ENCODE results near the gene METTL24.
A peak's percentile ranks its signal among the peaks of the same experiment; 100 is the strongest.
"Not testable (repeated sequence)": the region's sequence is repeated elsewhere in the genome, so short reads cannot be mapped to it uniquely, and the experiment has no call there.

Gene METTL24

DNA sequence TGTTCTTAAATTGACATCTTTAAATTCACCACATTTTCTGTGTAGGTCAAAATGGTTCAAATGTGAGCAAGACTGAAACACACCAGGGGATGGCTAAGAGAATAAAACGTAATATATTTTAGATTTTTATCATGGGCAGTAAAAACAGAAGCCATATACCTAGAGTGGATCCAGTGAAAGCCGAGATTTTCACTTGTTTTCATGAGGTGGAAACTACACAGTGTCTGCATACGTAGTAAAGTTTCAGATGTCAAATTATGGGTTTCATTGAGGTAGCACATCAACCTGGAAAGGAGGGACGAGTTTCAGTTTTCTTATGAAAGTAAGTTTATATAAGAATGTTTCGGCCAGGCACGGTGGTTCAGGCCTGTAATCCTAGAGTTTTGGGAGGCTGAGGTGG is 25.9 kb downstream of the METTL24 start:
- no peak for DNase-seq

DNA sequence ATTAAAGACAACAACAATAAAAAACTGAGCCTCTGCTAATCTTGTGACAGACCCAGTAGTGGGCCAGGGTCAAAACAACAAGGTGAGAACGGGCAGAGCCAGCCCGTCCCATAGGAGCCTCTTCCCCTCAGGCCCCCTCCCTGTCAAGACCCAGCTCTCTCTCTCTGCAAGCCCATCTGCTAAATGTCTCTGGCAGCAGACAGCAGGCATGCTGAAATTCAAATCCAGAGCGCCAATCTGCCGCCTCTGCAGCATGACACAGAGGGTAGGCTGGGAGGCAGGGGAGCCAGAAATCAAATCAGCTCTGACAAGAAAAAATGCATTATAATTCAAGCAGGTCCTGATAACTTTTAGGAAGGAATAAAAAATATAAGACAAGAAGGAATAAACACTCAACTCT is 26.3 kb downstream of the METTL24 start:
- DNase-seq, result no peak

DNA sequence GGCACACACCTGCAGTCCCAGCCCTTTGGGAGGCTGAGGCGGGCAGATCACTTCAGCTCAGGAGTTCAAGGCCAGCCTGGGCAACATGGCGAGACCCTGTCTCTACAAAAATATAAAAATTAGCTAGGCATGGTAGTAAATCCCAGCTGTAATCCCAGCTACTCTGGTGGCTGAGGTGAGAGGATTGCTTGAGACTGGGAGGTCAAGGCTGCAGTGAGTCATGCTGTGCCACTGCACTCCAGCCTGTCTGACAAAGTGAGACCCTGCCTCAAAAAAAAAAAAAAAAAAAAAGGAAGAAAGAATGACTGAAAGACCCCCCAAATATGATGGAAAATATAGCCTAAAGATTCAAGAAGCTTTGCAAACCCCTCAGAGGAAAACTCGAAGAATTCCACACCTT is 26.8 kb downstream of the METTL24 start:
- no peak for DNase-seq

DNA sequence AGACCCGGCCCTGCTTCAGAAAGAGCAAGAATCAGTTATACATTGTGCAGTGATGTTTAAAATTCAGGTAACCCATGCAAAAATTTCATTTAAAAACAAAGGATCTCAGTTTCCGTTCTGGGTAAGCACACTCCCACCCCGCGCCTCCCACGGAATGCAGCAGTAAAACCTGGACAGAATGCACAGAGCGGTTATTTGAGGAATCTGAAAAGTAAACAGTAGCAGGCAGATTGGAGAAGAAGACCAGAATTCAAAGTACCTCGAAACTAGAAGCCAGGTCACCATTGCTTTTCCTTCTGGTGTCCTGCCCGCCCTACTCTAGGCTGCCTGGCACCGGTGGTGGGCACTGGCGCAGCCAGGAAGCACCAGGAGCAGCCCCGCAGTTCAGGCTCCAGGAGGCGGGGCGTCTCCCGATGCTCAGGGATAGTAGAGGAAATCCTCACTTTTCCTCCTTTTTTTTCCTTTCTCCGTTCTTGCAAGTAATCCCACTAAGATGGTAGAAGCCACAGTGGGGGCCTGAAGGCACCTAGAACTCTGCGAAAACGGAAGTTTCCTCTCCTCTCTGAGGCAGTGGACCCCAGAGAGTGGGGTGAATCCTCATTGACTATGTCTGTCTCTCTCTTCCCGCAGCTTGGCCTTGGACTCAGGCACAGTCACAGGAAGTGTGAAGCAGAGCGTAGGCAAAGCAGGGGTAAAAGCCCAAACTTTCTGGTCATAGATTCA is 28.3 kb downstream of the METTL24 start:
- DNase-seq, result no peak

DNA sequence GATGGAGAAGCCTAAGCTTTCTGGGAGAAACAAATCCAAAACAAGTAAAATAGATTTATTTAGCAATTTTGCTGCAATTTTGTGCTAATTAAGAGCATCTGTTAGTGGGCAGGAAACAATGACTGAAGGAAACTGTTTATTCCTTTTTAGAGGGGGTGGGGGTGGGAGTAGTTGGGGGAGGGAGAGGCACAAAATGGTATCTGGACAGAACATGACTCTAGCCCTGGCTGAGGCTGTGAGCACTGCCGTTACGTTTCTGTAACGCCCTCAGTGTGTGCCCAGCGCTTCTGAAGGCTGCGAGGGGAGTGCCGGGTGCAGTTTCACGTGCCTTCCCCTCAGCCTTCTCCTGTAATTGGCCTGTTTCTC is 28.8 kb downstream of the METTL24 start:
- DNase-seq, result no peak

DNA sequence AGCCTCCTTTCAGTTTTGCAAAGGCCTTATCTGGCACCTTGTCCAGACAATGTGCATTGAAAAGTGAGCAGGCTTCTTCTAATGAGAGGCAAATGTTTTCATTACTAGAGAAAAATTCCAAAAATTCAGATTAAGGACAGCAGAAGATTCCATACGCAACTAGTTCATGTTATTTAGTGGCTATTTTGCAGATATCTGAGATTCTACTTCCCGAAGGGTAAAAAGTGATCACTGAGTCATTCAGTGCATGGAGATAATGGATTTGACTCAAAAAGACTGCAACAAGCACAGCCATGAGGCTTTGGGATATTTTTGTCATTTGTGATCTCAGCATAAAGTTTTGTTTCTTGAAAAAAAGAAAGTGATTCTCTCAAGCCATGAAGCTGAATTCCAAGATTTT is 29.9 kb downstream of the METTL24 start:
- no peak for DNase-seq

DNA sequence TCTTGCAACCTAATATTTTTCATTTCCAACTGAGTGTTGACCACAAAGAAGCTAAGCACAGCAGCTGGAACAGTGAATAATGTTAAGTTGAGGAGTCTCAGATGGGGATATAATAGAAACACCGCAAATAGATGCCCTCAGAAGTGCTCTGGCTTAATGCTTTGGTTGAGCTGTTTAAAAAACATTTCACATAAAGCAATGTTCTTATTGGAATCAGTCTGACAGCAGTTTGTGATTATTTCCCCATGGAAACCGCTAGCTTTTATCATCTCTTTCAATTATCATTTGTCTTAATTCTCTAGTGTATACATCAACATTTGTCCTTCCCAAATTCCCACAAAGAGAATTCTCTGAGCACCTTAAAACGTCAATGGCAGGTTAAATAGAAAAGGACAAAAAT is 30.8 kb downstream of the METTL24 start:
- no peak for DNase-seq

DNA sequence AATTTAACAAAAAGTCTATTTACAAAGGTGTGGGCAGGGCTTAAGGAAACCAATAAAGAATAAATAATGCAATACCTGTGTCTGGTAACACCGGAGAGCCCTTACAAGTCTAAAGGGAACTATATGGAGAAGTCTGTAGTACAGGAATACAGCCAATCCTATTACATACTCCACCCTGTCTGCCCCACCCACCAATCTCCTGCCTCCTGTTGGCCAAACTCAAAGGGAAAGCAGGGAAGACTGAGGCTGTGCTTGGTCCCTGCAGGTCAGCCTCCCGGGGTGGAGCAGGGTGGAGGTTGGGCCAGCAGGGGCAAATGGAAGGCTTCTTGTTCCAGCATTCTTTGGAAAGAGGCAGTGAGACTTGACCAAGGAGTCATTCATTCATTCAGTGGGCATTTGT is 31.5 kb downstream of the METTL24 start:
- no peak for DNase-seq

DNA sequence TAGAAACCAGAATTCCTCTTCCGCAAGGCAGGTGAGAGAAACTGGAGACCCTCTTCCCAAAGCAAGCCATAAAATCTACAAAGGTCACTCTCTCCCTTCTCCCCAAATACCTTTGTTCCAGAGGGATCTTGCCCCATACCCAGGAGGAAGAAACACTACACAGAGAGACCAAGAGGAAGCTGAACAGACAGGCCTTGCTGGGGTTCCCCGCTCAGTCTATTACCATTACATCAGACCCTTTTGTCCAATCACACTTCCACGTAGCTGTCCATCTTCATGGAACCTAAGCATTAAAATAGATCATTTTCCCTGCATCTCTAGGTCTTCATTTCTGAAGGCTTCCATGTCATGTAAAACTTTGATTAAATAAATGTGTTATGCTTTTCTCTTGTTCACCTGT is 32.1 kb downstream of the METTL24 start:
- no peak for DNase-seq

DNA sequence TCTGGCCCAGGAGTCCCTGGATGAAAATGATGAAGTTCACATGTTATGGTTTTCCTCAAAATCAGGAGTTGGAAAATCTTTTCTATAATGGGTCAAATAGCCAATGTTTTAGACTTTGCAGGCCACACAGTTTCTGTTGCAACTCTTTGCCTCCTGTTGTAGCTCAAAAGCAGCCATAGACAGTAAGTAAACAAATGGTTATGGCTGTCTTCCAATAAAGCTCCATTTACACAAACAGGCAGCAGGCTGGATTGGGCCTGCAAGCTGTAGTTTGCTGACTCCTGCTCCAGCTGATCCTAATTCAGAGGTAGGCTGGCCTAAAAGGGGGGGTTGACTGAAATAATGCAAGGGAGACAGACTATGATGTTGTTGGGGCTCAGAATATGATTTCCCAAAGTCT is 33.0 kb downstream of the METTL24 start:
- DNase-seq, result peak; percentile 57

DNA sequence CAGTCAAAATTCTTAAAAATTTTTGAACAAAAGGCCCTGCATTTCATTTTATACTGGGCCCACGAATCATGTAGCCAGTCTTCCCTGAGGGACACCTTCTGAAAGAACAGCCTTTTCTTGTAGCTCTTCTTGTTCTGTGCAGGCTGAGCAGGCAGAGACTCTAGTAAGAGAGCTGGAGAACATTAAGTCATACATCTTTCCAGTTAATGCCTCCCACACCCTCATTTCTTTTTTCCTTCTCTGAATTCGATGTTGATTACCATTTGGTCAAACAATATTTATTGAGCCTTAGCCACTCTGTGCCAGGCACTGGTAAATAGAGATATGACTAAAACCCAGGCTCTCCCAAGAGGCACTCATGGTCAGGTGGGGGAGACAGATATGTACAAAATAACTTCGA is 33.6 kb downstream of the METTL24 start:
- DNase-seq, result no peak

DNA sequence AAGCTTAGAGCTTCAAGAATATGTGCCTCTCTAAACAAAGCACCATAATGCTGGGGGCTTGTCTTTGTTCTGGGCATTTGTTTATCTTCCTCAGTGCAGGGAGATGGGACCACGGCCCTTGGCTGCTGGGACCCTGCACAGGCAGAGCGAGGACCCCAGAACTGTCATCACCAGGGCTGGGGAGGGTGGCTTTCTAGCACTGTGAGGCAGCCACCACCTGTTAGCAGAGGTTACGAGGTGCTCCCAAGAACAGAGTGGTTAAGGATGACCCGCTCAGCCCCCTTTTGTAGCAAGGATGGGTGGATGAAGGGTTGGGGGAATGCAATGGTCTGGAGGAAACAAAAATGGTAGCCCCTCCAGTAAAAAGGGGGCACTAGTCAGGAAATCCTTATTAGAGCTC is 34.9 kb downstream of the METTL24 start:
- no peak for DNase-seq

DNA sequence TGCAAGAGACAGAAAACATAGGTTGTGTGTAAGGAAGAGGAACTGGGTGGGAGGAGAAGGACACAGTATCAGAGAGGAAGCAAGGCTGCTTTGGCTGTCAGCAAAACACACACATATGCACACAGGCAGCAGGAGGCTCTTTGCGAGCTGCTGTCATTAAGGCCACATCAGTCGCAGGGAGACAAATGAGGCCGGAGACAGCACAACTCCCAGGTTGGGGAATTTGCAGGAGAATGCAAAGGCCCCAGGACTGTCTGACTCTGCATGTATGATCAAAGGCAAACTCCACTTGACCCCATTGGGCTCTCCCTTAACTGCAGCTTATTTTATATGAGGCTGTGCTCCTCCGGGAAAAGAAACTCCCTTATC is 35.3 kb downstream of the METTL24 start:
- no peak for DNase-seq

DNA sequence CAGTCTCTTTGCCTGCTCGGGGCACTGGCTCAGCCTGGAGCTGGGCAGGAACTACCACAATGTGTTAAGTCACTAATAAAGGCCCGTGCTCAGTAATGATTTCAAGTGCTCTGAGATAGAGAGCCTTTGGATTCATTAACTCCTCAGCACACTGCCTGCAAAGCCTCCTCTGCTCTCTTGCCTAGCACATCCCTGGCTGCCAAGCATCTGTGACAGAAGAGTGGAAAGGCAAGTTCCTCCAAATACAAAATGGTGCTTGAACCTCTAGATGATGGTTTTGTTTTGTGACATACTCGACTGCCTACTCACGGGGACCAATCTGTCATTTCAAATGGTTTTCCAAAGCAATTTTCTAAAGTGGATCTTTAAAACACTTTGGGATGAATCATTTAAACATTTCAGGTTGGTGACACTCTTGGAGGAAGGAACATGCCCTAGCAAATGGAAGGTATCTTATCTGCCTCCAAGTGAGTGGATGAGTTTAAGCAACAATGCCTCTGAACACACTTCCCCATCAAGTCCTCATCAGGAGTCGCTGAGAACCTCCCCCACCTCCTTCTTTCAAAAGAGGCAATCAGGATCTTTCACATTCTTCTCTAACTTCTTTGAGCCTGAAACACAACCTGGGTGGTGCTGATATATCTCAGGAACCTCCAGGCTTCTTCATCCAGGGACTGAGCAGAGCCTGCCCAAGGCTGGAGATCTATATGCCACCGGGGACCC is 35.8 kb downstream of the METTL24 start:
- no peak for DNase-seq

DNA sequence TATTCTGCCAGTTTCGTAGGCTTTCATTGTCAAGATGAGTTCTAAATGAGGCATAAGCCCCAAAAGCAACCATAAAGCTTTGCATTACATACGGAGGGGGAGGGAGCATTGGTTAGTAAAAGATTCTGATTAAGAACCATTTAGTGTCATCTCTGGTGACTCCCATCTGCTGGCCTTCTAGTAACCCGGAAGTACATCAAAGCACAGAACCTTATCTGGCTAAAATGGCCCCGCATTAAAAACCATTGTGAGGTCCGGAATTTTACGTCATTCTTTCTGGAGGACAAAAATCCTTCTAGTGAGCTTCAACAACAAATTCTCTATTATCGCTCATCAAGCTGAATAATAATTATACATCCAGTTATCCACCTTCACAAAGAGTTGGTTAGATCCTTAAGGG is 37.8 kb downstream of the METTL24 start:
- no peak for DNase-seq

DNA sequence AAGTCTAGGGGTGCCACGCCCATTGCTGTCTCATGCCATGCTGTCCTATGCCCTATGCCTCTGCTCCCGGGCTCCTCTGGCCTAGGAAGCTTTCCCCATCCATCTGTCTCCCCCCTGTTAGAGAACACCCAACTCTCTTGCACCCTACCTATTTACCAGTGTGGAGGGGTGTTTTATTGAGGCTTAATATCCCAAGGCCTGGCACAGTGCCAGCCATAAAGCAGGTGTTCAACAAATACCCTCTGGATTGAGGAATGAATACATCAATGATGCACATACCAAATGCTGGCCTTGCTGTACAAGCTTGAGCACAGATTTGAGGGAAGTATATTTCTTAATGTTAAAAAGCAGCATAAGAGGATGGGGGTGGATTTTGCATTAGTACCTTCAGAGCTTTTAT is 38.3 kb downstream of the METTL24 start:
- peak; percentile 30 for DNase-seq

DNA sequence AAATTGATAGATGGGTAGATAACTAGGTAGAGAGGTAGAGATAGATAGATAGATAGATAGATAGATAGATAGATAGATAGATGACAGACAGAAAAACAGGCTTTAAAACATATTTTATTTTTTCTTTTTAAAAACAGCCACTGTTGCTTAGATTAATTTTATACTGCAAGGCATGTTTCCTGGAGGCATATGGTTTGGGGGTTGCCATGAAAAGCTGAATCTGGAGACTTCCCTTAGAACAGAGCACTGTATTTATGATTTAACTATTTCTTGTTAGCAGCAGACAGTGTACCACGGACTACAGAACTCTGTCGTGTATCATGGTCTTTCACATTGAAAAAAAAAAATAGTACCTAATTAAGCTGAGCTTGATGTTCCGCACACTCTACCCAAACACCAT is 38.8 kb downstream of the METTL24 start:
- DNase-seq, result no peak

DNA sequence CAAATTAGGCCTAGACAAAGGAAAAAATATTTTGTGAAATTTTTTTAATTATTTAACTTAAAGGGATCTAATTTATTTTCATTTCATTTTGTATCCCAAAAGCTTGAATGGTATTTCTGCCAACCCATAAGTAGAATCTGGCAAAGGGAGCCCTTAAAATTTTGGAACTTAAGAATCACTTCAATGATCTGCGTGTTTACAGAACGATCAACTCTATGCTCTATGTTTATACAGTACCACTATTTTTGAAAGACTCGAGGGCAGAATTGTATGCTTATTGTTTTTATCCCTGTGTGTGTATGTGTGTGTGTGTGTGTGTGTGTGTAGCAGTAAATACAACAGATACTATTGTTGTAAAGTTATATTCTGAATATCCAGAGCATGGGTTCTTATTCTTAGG is 39.2 kb downstream of the METTL24 start:
- DNase-seq, result no peak

DNA sequence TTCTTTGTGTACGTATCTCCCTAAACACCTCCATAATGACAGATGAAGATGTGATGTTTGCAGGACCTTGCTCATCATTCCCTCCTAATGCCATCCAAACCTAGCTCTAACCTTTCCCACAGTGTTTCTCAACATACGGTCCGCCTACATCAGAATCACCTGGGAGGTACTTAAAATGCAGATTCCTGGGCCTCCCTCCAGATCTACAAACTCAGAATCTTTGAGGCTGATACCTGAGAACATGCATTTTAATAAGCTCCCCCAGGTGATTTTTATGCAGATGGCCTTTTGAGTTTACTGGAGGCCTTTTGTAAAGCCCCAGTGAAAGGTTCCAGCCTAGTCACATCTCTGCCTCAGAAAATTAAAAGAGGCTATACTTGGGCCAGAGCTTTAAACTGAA is 40.5 kb downstream of the METTL24 start:
- DNase-seq, result peak; percentile 15

DNA sequence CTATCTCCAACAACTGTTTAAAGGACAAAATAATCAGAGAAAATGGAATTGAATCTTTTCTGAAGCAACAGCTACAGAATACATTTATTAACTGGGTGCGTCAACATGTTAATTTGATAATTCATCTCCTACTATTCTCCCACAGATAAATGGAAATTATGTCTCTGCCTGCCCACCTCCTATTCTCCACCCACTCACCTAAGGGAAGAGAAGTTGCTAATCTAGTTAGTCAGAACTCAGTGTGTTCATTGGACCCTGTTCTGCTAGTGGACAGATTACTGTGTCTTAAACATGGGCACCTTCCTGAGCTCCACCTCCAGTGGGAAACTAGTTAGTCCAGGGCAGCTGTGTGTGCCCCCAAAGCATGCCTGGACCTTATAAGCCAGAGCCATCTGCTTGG is 41.0 kb downstream of the METTL24 start:
- DNase-seq, result no peak

DNA sequence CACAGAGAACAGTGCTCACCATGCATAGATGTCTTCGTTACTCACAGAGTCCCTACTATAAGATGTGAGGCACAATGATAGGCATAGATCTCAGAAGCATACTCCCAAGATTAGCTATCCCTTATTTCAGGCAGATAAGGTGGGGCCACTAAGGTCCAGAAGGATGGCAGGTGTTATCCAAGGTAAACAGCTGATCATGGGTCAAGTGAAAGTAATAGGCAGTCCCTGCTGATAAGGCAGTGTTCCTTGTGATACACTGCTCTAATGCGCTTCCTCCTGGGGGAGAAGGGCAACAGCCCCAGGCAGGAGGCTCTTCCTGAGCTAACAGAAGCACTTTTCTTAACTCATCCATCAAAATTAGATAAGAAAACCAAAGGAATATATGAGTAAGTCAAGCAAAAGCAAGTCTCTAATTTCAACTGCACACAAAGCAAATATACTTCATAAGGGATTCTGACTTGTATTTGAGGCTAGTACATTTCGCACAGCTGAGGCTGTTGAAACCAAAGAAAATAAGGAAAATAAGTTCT is 42.2 kb downstream of the METTL24 start:
- peak; percentile 84 for DNase-seq

DNA sequence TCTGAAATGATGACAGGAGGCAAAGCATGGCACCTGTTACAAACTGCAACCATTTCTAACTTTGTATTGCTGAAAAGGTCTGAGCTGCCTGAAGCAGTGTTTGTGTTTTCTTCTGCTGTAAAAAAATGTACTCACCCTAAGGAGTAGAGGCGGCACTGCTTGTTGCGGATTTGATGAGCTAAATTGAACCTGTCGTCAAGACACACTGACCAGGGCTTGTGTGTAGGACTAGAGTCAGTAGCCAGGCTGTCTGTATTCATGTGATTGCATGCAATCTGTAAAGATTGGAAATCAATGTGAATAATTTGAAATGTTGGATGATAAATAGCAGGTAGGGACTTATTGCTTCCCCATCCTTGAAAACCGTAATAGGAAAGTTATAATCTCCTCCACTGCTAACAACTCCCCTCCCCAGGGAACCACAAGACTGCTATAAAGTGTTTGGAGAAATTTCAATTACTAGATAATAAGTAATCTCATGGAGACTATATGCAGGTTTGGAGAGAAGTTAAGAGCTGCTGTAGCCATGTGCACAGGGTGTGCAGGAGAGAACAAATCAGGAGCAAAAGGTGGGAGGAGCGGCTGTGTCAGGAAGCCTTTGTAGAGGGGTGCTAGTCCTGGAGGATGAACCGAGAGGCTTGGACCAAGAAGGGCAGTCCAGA is 42.8 kb downstream of the METTL24 start:
- peak; percentile 52 for DNase-seq

DNA sequence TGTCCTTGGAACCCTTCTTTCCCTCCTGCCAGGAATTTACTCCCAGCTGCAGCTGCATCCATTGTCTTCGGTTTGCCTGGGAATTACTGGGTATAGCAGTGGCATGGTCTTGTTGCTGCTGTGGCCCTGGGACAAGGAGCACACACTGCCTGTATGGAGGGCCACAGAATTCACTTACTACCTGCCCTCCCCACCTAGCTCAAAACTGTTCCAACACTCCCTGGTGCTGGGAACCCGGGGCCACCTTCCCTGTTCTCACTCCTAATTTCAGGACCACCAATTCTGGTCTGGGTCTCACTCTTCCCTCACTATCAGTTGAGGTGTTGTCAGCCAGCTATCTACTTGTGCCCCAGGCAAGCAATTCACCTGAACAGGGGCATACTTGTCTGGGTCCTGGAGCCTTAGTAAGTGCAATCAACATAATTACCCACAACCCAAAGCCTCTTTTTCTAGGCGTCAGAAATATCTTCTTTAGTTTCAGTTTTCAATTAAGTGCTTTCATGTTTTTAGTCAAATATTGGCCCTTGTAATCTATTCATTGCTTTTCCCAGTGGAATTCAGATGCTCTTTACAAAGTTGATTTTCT is 47.2 kb downstream of the METTL24 start:
- peak; percentile 62 for DNase-seq

DNA sequence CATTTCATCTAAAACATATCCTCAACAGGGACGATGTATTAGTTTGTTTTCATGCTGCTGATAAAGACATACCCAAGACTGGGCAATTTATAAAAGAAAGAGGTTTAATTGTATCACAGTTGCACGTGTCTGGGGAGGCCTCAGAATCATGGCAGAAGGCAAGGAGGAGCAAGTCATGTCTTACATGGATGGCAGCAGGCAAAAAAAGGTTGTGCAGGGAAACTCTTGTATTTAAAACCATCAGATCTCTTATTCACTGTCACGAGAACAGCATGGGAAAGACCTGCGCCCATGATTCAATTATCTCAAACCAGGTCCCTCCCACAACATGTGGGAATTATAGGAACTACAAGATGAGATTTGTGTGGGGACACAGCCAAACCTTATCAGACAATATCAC is 48.7 kb downstream of the METTL24 start:
- not testable (repeated sequence) for DNase-seq

All from NCI-H146 (cell line).